NCI-H2171 treated with DMSO at 0.1 percent for 48 hours (cell line): ENCODE measurements around the gene GPAT3.
"Not testable (repeated sequence)": the region's sequence is repeated elsewhere in the genome, so short reads cannot be mapped to it uniquely, and the experiment has no call there.

Source experiments
- DNase-seq: peaks from one replicate; lab custom pipeline; 2025; lab: John Stamatoyannopoulos, UW

GPAT3 gene

GRCh38 chr4:83535520-83536361 is at the start of gene GPAT3:
TSS of gene GPAT3 (plus strand) at chr4:83536108. CDS start at chr4:83536623, 515 bp downstream.
- peak; percentile 59 for DNase-seq

GRCh38 chr4:83486457-83487129 is 49.3 kb upstream of the GPAT3 start:
- no peak for DNase-seq

- DNase-seq = no peak
Measured at GRCh38 chr4:83489711-83490326, 46.1 kb upstream of the GPAT3 start.

GRCh38 chr4:83490876-83491450 is 44.9 kb upstream of the GPAT3 start:
- DNase-seq = no peak

- DNase-seq = not testable (repeated sequence)
Measured at GRCh38 chr4:83496085-83496917, 39.6 kb upstream of the GPAT3 start.

- no peak for DNase-seq
Measured at GRCh38 chr4:83498187-83498586, 37.7 kb upstream of the GPAT3 start.

- DNase-seq = not testable (repeated sequence)
Measured at GRCh38 chr4:83501671-83502070, 34.2 kb upstream of the GPAT3 start.

GRCh38 chr4:83503974-83504373 is 31.9 kb upstream of the GPAT3 start:
- DNase-seq = no peak

- DNase-seq = no peak
Measured at GRCh38 chr4:83504503-83504902, 31.4 kb upstream of the GPAT3 start.

- no peak for DNase-seq
Measured at GRCh38 chr4:83504996-83505395, 30.9 kb upstream of the GPAT3 start.

- not testable (repeated sequence) for DNase-seq
Measured at GRCh38 chr4:83509156-83509585, 26.7 kb upstream of the GPAT3 start.

GRCh38 chr4:83510442-83510841 is 25.5 kb upstream of the GPAT3 start:
- DNase-seq = no peak

- no peak for DNase-seq
Measured at GRCh38 chr4:83516042-83516772, 19.7 kb upstream of the GPAT3 start.

GRCh38 chr4:83522239-83522638 is 13.7 kb upstream of the GPAT3 start:
- DNase-seq = no peak

GRCh38 chr4:83527671-83528070 is 8.2 kb upstream of the GPAT3 start:
- no peak for DNase-seq

GRCh38 chr4:83536362-83537272 is 709 bp downstream of the GPAT3 start:
- no peak for DNase-seq

GRCh38 chr4:83542225-83542624 is 6.3 kb downstream of the GPAT3 start:
- no peak for DNase-seq

GRCh38 chr4:83546786-83547185 is 10.9 kb downstream of the GPAT3 start:
- DNase-seq = no peak

- no peak for DNase-seq
Measured at GRCh38 chr4:83548151-83548905, 12.4 kb downstream of the GPAT3 start.
